GM19395 (cell line): Measurements from ENCODE around the gene TTC36.
"Not testable (repeated sequence)": the region's sequence is repeated elsewhere in the genome, so short reads cannot be mapped to it uniquely, and the experiment has no call there.

Experiments
- ATAC-seq: cut with Tn5 transposase; IDR thresholded peaks from one replicate; pipeline ENCODE4 v1.9.1; 2021; ENCODE audit warnings: mild to moderate bottlenecking, moderate library complexity; ENCODE audit not compliant: unreplicated experiment

Gene TTC36

DNA sequence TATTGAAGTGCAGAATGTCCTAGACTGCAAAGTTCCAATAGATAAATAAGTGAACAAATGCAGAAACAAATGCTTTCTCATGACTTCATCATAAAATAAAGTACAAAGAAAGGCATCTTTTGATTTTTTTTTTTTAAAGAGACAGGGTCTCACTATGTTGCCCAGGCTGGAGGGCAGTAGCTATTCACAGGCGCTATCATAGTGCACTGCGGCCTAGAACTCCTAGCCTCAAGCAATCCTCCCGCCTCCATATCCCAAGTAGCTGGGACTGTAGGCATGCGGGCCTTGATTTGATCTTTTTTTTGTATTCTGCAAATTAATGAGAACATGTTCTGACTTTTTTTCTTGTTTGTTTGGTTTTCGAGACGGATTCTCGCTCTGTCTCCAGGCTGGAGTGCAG is 47.4 kb downstream of the TTC36 start:
- no peak for ATAC-seq

DNA sequence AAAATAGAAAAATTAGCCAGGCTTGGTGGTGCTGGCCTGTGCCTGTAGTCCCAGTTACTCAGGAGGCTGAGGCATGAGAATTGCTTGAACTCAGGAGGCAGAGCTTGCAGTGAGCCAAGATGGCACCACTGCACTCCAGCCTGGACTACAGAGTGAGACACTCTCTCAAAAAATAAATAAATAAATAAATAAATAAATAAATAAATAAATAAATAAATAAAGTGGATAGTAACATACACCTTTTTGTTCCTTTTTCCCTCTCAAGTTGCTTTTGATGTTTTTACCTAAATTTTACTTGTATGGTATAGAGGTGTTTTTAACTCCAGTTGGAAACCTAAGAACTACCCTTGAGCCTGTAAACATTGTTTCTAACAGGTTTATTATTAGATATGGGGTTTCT is 50.7 kb downstream of the TTC36 start:
- ATAC-seq = not testable (repeated sequence)
